Kidney glomerular epithelial cell (primary cell): ENCODE data around the gene TAF11L4.
"Not testable (repeated sequence)": the region's sequence is repeated elsewhere in the genome, so short reads cannot be mapped to it uniquely, and the experiment has no call there.

Experiments
- DNase-seq: peaks from one replicate; lab custom pipeline; 2025; lab: John Stamatoyannopoulos, UW

The TAF11L4 gene

DNA sequence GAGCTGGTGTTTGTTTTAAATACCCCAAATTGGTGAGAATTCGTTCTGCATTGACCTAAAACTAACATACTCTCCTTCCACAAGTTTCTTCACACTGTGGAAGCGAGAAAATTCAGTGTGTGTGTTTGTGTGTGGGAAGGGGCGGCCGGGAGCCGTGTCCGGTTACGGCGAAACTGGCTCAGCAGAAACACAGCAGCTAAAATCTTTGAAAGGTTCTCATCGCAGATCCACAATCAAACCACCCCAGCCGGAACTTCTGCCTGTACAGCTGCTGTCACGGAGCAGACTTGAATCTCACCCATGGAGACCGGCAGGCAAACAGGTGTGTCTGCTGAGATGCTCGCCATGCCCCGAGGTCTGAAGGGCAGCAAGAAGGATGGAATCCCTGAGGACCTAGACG is at the start of gene TAF11L4:
Gene TAF11L4 (plus strand): TSS at position 301 of the 400 bp plus-strand sequence.
- DNase-seq, result not testable (repeated sequence)

DNA sequence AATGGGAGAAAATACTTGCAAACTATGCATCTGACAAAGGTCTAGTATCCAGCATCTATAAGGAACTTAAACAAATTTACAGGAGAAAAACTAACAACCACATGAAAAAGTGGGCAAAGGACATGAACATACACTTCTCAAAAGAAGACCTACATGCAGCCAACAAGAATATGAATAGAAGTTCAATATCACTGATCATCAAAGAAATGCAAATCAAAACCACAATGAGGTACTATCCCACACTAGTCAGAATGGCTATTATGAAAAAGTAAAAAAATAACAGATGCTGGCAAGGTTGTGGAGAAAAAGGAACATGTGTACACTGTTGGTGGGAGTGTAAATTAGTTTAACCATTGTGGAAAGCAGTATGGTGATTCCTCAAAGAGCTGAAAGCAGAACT is 46.5 kb upstream of the TAF11L4 start:
- not testable (repeated sequence) for DNase-seq

DNA sequence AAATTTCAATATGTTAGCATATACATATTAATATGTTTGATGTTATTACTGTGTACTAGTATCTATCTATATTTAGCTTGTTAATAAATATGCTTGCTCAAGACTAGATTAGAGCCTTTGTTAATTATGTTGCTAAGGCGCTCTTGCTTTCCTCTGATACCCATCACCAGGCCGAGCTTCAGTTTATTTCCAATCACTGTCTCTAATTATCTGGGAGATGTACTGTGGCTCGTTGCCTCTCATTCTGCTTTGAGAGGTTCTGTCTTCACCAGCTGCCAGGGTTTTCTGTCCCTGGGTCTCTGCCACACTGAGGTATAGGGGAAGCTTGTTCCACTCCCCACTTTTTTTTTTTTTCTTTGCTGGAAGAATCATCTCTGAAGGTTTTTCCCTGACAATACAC is 44.6 kb upstream of the TAF11L4 start:
- DNase-seq, result no peak

DNA sequence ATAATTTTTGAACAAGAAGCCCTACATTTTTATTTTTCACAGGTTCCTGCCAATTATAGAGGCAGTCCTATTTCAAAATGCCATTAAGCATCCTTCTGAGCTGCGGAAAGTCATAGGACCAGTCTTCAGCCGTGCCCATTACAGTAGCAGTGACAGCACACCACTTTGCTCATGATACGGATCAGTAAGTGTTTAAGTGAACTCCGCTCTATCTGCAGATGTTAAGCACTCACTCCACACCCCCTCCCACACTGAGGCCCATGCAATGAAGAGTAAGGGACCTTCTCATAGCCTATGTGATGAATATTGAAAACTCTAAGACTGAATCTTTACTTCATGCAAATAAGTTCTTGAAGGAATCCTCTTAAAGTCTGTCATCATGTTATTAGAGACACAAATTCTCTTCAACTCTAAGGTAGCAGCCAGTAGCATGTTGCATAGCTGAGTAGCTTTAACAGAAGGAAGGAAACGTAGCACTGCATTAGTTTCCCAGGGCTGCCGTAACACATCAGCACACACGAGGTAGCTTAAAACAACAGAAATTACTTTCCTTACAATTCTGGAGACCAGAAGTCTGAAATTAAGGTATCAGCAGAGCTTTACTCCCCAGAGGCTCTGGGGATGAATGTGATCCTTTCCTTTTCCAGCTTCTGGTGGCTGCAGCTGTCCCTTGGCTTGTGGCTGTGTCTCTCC is 43.9 kb upstream of the TAF11L4 start:
- no peak for DNase-seq

GRCh38 chr5:17481378-17481777 is 40.2 kb upstream of the TAF11L4 start:
- DNase-seq, result no peak

DNA sequence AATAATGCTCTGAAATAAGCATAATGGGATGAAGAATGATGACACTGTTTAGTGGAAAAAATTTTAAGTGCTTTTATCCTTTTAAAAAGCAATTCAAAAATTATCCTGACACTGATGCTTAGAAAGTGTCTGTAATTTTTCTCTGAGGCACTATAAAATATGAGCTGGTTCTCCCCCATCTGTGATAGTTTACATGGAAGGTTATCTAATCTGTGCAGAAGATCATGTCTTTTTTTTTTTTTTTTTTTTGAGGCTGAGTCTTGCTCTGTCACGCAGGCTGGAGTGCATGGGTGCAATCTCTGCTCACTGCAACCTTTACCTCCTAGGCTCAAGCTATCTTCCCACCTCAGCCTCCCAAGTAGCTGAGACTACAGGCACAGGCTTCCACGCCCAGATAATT is 38.8 kb upstream of the TAF11L4 start:
- no peak for DNase-seq

GRCh38 chr5:17486464-17487173 is 35.0 kb upstream of the TAF11L4 start:
- not testable (repeated sequence) for DNase-seq

DNA sequence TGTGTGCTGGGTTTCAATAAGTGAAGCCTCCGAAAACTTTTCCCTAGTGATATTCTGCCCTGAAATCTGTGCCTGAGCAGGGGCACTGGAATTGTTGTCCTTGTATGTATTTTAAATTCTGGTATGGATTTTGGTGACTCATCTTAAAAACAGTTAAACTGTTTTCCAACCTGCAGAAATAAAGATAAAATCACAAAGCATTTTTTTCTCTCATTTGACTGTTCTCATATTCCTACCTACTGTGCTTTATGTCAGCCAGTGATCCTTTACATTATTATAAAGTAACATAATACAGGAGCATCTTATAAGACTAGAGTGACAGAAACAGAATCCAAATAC is 34.5 kb upstream of the TAF11L4 start:
- DNase-seq, result no peak

GRCh38 chr5:17491257-17491656 is 30.3 kb upstream of the TAF11L4 start:
- not testable (repeated sequence) for DNase-seq

GRCh38 chr5:17492770-17493169 is 28.8 kb upstream of the TAF11L4 start:
- no peak for DNase-seq

- no peak for DNase-seq
Measured at GRCh38 chr5:17497446-17497845, 24.2 kb upstream of the TAF11L4 start.

DNA sequence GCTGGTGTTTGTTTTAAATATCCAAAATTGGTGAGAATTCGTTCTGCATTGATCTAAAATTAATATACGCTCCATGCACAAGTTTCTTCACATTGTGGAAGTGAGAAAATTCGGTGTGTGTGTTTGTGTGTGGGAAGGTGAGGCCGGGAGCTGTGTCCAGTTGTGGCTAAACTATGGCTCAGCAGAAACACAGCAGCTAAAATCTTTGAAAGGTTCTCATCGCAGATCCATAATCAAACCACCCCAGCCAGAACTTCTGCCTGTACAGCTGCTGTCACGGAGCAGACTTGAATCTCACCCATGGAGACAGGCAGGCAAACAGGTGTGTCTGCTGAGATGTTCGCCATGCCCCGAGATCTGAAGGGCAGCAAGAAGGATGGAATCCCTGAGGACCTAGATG is 23.7 kb upstream of the TAF11L4 start, which contains the start of gene TAF11L2:
Gene TAF11L2 (plus strand): TSS at position 301 of the 400 bp plus-strand sequence.
- not testable (repeated sequence) for DNase-seq

DNA sequence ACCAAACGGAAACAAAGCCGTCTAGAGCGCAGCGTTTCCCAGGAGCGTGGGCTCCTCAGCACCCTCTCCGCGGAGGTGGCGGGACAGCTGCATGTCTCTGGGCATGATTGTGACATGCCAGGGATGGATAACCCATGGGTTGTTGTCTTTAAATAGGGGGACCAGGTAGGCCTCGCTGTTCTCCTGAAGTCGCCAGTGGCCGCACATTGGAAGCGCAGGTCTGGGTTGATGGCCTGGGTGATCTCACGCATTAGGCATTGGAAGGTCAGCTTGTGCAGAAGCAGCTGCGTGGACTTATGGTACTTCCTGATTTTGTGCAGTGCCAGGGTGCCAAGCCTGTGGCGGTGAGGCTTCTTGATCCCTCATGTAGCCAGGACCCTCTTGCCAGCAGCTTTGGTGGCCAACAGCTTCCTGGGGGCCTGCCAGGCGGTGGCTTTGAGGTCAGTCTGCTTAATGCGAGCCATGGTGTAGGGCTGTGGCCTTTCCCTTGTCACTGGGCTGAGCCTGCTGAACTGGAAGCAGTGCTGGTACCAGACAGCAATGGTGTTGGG is 9.8 kb upstream of the TAF11L4 start:
- DNase-seq, result no peak

- not testable (repeated sequence) for DNase-seq
Measured at GRCh38 chr5:17517526-17517925, 4.1 kb upstream of the TAF11L4 start.

GRCh38 chr5:17518067-17518466 is 3.5 kb upstream of the TAF11L4 start, which contains the start of gene TAF11L3:
Gene TAF11L3 (plus strand): TSS chr5:17518367.
- not testable (repeated sequence) for DNase-seq

GRCh38 chr5:17519508-17519907 is 2.1 kb upstream of the TAF11L4 start:
- not testable (repeated sequence) for DNase-seq

- not testable (repeated sequence) for DNase-seq
Measured at GRCh38 chr5:17524935-17525334, 3.3 kb downstream of the TAF11L4 start, which contains the start of gene TAF11L5. Gene TAF11L5 (plus strand): TSS chr5:17525235.

GRCh38 chr5:17526504-17526903 is 4.9 kb downstream of the TAF11L4 start:
- not testable (repeated sequence) for DNase-seq

- DNase-seq, result not testable (repeated sequence)
Measured at GRCh38 chr5:17528369-17528768, 6.8 kb downstream of the TAF11L4 start, which contains the start of gene TAF11L6. Gene TAF11L6 (plus strand): TSS chr5:17528669.
